Activated T-helper 1 cell treated with anti-CD3 and anti-CD28 coated beads, Interleukin-12 subunit alpha, Interleukin-12 subunit beta, Interleukin-2, Interleukin-4 antibody, amounts not matched to agents 30 ng/mL and 10 ng/mL and 1 ng/mL, durations not matched to agents 14 hours and 24 hours and 36 hours (primary cell): Measurements from ENCODE around the gene SLC15A4. TPM values are rescaled to one million over a fixed set of nuclear protein-coding genes. Genes with fewer than 3 reads are reported as not detected.
"Not testable (repeated sequence)": the region's sequence is repeated elsewhere in the genome, so short reads cannot be mapped to it uniquely, and the experiment has no call there.

ENCODE experiments used
- DNase-seq: peaks from one replicate; pipeline ENCODE4 v3.0.0; 2021; ENCODE audit warnings: low spot score
- H3K27ac Mint-ChIP-seq: one replicate; pipeline ENCODE4 v1.8.0; 2021; ENCODE audit warnings: mild to moderate bottlenecking, mixed read lengths
- H3K27me3 Mint-ChIP-seq: one replicate; pipeline ENCODE4 v1.8.0; 2022; ENCODE audit warnings: mild to moderate bottlenecking, moderate library complexity, mixed read lengths; ENCODE audit not compliant: insufficient read depth
- H3K36me3 Mint-ChIP-seq: one replicate; pipeline ENCODE4 v1.8.0; 2021; ENCODE audit warnings: low read depth, mixed read lengths
- H3K4me1 Mint-ChIP-seq: one replicate; pipeline ENCODE4 v1.8.0; 2021; ENCODE audit warnings: low read depth, mixed read lengths
- H3K4me3 Mint-ChIP-seq: one replicate; pipeline ENCODE4 v1.8.0; 2021; ENCODE audit warnings: mild to moderate bottlenecking, moderate library complexity, mixed read lengths
- H3K9me3 Mint-ChIP-seq: one replicate; pipeline ENCODE4 v1.8.0; 2021; ENCODE audit warnings: mixed read lengths
- intact Hi-C: fragments of 100-400 bp; cut with micrococcal nuclease; formaldehyde crosslinking; loops from one replicate; pipeline ENCODE4 v1.15.1; 2024
- total RNA-seq: library from RNA; stranded (reverse); gene quantifications from 2 replicates; pipeline ENCODE4 v1.2.3, GENCODE V29; 2022

SLC15A4 gene
- total RNA-seq, 1 donor from 2014 or later, result 33.7 TPM

- Mint-ChIP-seq H3K36me3 (peaks cover 48% of the 10 kb centered on the region), H3K27ac (no peak overlapping the region), H3K4me1 (peaks cover 76% of the 10 kb centered on the region), H3K4me3 (no peak overlapping the region), H3K9me3 (no peaks in the 10 kb centered on the region), H3K27me3 (no peaks in the 10 kb centered on the region)
- intact Hi-C loops, result no loop called here
- no peak for DNase-seq
Observed at GRCh38 chr12:128815779-128816642, 7.7 kb downstream of the SLC15A4 start.

- H3K9me3 Mint-ChIP-seq, result no peaks in the 10 kb centered on the region
- H3K4me3 Mint-ChIP-seq, result no peak overlapping the region
- peak overlapping the region; percentile 52 for H3K27ac Mint-ChIP-seq
- H3K27me3 Mint-ChIP-seq, result no peaks in the 10 kb centered on the region
- DNase-seq, result no peak
- H3K36me3 Mint-ChIP-seq, result peaks cover 50% of the 10 kb centered on the region
- H3K4me1 Mint-ChIP-seq, result peaks cover 76% of the 10 kb centered on the region
- intact Hi-C loops, result no loop called here
Observed at GRCh38 chr12:128814411-128815261, 9.1 kb downstream of the SLC15A4 start.

- Mint-ChIP-seq H3K4me1 (peaks cover 76% of the 10 kb centered on the region), H3K36me3 (peaks cover 49% of the 10 kb centered on the region), H3K27ac (peak overlapping the region; percentile 52), H3K4me3 (no peak overlapping the region), H3K9me3 (no peaks in the 10 kb centered on the region), H3K27me3 (no peaks in the 10 kb centered on the region)
- intact Hi-C loops, result no loop called here
- DNase-seq, result no peak
Observed at GRCh38 chr12:128813883-128814282, 9.9 kb downstream of the SLC15A4 start.

GRCh38 chr12:128813392-128813791, 10.4 kb downstream of the SLC15A4 start:
- Mint-ChIP-seq H3K27me3 (no peaks in the 10 kb centered on the region), H3K36me3 (peaks cover 51% of the 10 kb centered on the region), H3K4me3 (no peak overlapping the region)

GRCh38 chr12:128811806-128812205, 12.0 kb downstream of the SLC15A4 start:
- Mint-ChIP-seq H3K27ac (peak overlapping the region; percentile 67), H3K9me3 (no peaks in the 10 kb centered on the region), H3K36me3 (peaks cover 49% of the 10 kb centered on the region), H3K4me1 (peaks cover 56% of the 10 kb centered on the region), H3K4me3 (peak overlapping the region; percentile 47), H3K27me3 (no peaks in the 10 kb centered on the region)
- no peak for DNase-seq
- intact Hi-C loops, result no loop called here

More at GRCh38 chr12:128813392-128813791, 10.4 kb downstream of the SLC15A4 start:
- Mint-ChIP-seq H3K9me3 (no peaks in the 10 kb centered on the region), H3K27ac (no peak overlapping the region), H3K4me1 (peaks cover 72% of the 10 kb centered on the region)
- DNase-seq, result no peak
- intact Hi-C loops, result no loop called here

- Mint-ChIP-seq H3K27ac (peak overlapping the region; percentile 90), H3K4me3 (peak overlapping the region; percentile 45), H3K36me3 (peaks cover 55% of the 10 kb centered on the region), H3K4me1 (peaks cover 46% of the 10 kb centered on the region), H3K27me3 (no peaks in the 10 kb centered on the region), H3K9me3 (no peaks in the 10 kb centered on the region)
- peak; percentile 48 for DNase-seq
- intact Hi-C loops, result loop anchor here (1.0 kb wide), 2 partner anchors 14 to 105 kb away; no protein-coding TSS in a partner anchor
Observed at GRCh38 chr12:128810182-128811127, 13.3 kb downstream of the SLC15A4 start.

GRCh38 chr12:128808651-128809050, 15.1 kb downstream of the SLC15A4 start:
- intact Hi-C loops, result no loop called here
- no peak overlapping the region for H3K4me3 Mint-ChIP-seq
- H3K4me1 Mint-ChIP-seq, result peaks cover 31% of the 10 kb centered on the region
- H3K27me3 Mint-ChIP-seq, result no peaks in the 10 kb centered on the region
- H3K36me3 Mint-ChIP-seq, result peaks cover 55% of the 10 kb centered on the region
- no peaks in the 10 kb centered on the region for H3K9me3 Mint-ChIP-seq
- no peak overlapping the region for H3K27ac Mint-ChIP-seq
- no peak for DNase-seq

GRCh38 chr12:128807161-128807724, 16.5 kb downstream of the SLC15A4 start:
- intact Hi-C loops, result no loop called here
- H3K27me3 Mint-ChIP-seq, result no peaks in the 10 kb centered on the region
- no peak for DNase-seq
- H3K36me3 Mint-ChIP-seq, result peaks cover 54% of the 10 kb centered on the region
- no peak overlapping the region for H3K4me3 Mint-ChIP-seq
- peaks cover 37% of the 10 kb centered on the region for H3K4me1 Mint-ChIP-seq
- no peaks in the 10 kb centered on the region for H3K9me3 Mint-ChIP-seq
- no peak overlapping the region for H3K27ac Mint-ChIP-seq

- intact Hi-C loops, result no loop called here
- no peak overlapping the region for H3K27ac Mint-ChIP-seq
- no peaks in the 10 kb centered on the region for H3K9me3 Mint-ChIP-seq
- no peaks in the 10 kb centered on the region for H3K27me3 Mint-ChIP-seq
- DNase-seq, result no peak
- H3K4me1 Mint-ChIP-seq, result peaks cover 38% of the 10 kb centered on the region
- H3K4me3 Mint-ChIP-seq, result no peak overlapping the region
- H3K36me3 Mint-ChIP-seq, result peaks cover 50% of the 10 kb centered on the region
Observed at GRCh38 chr12:128806573-128806972, 17.2 kb downstream of the SLC15A4 start.

GRCh38 chr12:128805406-128805805, 18.4 kb downstream of the SLC15A4 start:
- H3K9me3 Mint-ChIP-seq, H3K4me3 Mint-ChIP-seq, intact Hi-C loops, DNase-seq, H3K27me3 Mint-ChIP-seq, H3K27ac Mint-ChIP-seq: not testable (repeated sequence)
- Mint-ChIP-seq H3K4me1 (peaks cover 33% of the 10 kb centered on the region), H3K36me3 (peaks cover 56% of the 10 kb centered on the region)

GRCh38 chr12:128804762-128805161, 19.0 kb downstream of the SLC15A4 start:
- Mint-ChIP-seq H3K36me3 (peaks cover 58% of the 10 kb centered on the region), H3K4me1 (peaks cover 32% of the 10 kb centered on the region), H3K27ac (no peak overlapping the region), H3K27me3 (no peaks in the 10 kb centered on the region), H3K9me3 (no peaks in the 10 kb centered on the region), H3K4me3 (no peak overlapping the region)
- intact Hi-C loops, result no loop called here
- no peak for DNase-seq

- peaks cover 59% of the 10 kb centered on the region for H3K36me3 Mint-ChIP-seq
- H3K4me3 Mint-ChIP-seq, result no peak overlapping the region
- no peak overlapping the region for H3K27ac Mint-ChIP-seq
- no peaks in the 10 kb centered on the region for H3K27me3 Mint-ChIP-seq
- intact Hi-C loops, result no loop called here
- no peak for DNase-seq
- H3K4me1 Mint-ChIP-seq, result peaks cover 25% of the 10 kb centered on the region
- H3K9me3 Mint-ChIP-seq, result no peaks in the 10 kb centered on the region
Observed at GRCh38 chr12:128803788-128804187, 20.0 kb downstream of the SLC15A4 start.
